PFSK-1 (cell line): ENCODE measurements around the gene MEFV.

Experiments
- POLR2AphosphoS5 ChIP-seq: IDR thresholded peaks from 2 replicates; pipeline ENCODE4 v1.6.1; 2012; ENCODE audit warnings: low read depth, mild to moderate bottlenecking, control low read depth, low read length, moderate library complexity
- REST ChIP-seq, 2 experiments: IDR thresholded peaks; 2 replicates each; pipeline versions ENCODE4 v1.6.1 to v1.8.0; 2011 to 2012; ENCODE audit warnings: low read depth in 2 of 2, low read length in 2 of 2, control low read depth in 1 of 2, inconsistent platforms in 1 of 2, mild to moderate bottlenecking in 1 of 2, moderate library complexity in 1 of 2; ENCODE audit not compliant: insufficient read depth in 1 of 2
- SIN3A ChIP-seq: IDR thresholded peaks from 2 replicates; pipeline ENCODE4 v1.6.1; 2012; ENCODE audit warnings: mild to moderate bottlenecking, low read length, moderate library complexity, borderline replicate concordance; ENCODE audit not compliant: insufficient read depth

GRCh38 chr16:3215601-3216262 is 40.7 kb downstream of the MEFV start:
- TF ChIP-seq POLR2AphosphoS5: no peak
- TF ChIP-seq REST (IDR thresholded peaks at IDR 0.05; ENCODE audit: insufficient read depth in 1 of 2, low read depth in 2 of 2, low read length in 2 of 2): no peak
- TF ChIP-seq SIN3A: no peak
